ENCODE results near the gene SLC4A9. TPM values are rescaled to one million over a fixed set of nuclear protein-coding genes. Genes with fewer than 3 reads are reported as not detected.

SLC4A9 gene
- total RNA-seq, 2 donors from 2014 or later = 0.79 to 1.4 TPM

- Histone ChIP-seq H3K9me3 (ENCODE audit: control insufficient read depth, low read length) (no peaks in the 10 kb centered on the region), H3K27ac (ENCODE audit: low read depth, low read length) (no peak overlapping the region)
These were observed 31.8 kb upstream of the SLC4A9 start for GRCh38 chr5:140328036-140328764.

GRCh38 chr5:140329739-140330481 is 30.1 kb upstream of the SLC4A9 start:
- no peak overlapping the region for H3K27ac Mint-ChIP-seq
- H3K9me3 Mint-ChIP-seq = no peaks in the 10 kb centered on the region
- H3K4me1 Mint-ChIP-seq = peaks cover 16% of the 10 kb centered on the region
- no peak overlapping the region for H3K9ac ChIP-seq (ENCODE audit: extremely low read depth, low read length, poor library complexity, severe bottlenecking)
- H3K27me3 Mint-ChIP-seq (ENCODE audit: insufficient read depth) = no peaks in the 10 kb centered on the region
- no peaks in the 10 kb centered on the region for H3K27me3 ChIP-seq (ENCODE audit: control insufficient read depth, insufficient read depth, low read length, poor library complexity, severe bottlenecking)
- no peaks in the 10 kb centered on the region for H3K4me1 ChIP-seq (ENCODE audit: control insufficient read depth, insufficient read depth, low read length)
- no peak overlapping the region for H3K4me3 Mint-ChIP-seq
- H3K36me3 ChIP-seq (ENCODE audit: control insufficient read depth, insufficient read depth, low read length) = no peaks in the 10 kb centered on the region
- H3K9me3 ChIP-seq (ENCODE audit: control insufficient read depth, low read length) = no peaks in the 10 kb centered on the region
- peaks cover 5% of the 10 kb centered on the region for H3K36me3 Mint-ChIP-seq (ENCODE audit: low read depth)
- DNase-seq = no peak
- no peak for TF ChIP-seq CTCF (conservative IDR thresholded peaks at IDR 0.05)
- H3K27ac ChIP-seq (ENCODE audit: low read depth, low read length) = no peak overlapping the region
- no peak overlapping the region for H3K4me3 ChIP-seq (ENCODE audit: low read length)
- 89 to 90% methylated on average over 5 of the region's 5 CpGs for WGBS, 2 experiments (ENCODE audit: insufficient coverage in 1 of 2, insufficient read length in 1 of 2)

More at GRCh38 chr5:140328036-140328764, 31.8 kb upstream of the SLC4A9 start:
- Histone ChIP-seq H3K36me3 (ENCODE audit: control insufficient read depth, insufficient read depth, low read length) (no peaks in the 10 kb centered on the region), H3K9ac (ENCODE audit: extremely low read depth, low read length, poor library complexity, severe bottlenecking) (no peak overlapping the region), H3K4me1 (ENCODE audit: control insufficient read depth, insufficient read depth, low read length) (peaks cover 10% of the 10 kb centered on the region), H3K4me3 (ENCODE audit: low read length) (no peak overlapping the region), H3K27me3 (ENCODE audit: control insufficient read depth, insufficient read depth, low read length, poor library complexity, severe bottlenecking) (no peaks in the 10 kb centered on the region)
- Mint-ChIP-seq H3K27me3 (ENCODE audit: insufficient read depth) (no peaks in the 10 kb centered on the region), H3K27ac (peak overlapping the region; percentile 87), H3K4me1 (peaks cover 32% of the 10 kb centered on the region), H3K36me3 (ENCODE audit: low read depth) (no peaks in the 10 kb centered on the region), H3K9me3 (no peaks in the 10 kb centered on the region), H3K4me3 (no peak overlapping the region)
- WGBS, 2 experiments (ENCODE audit: insufficient coverage in 1 of 2, insufficient read length in 1 of 2) = 84 to 86% methylated on average over 6 to 8 of the region's 8 CpGs
- TF ChIP-seq CTCF (conservative IDR thresholded peaks at IDR 0.05) = no peak
- DNase-seq = no peak

GRCh38 chr5:140331638-140332037 is 28.4 kb upstream of the SLC4A9 start:
- Mint-ChIP-seq H3K36me3 (ENCODE audit: low read depth) (peaks cover 5% of the 10 kb centered on the region), H3K27me3 (ENCODE audit: insufficient read depth) (no peaks in the 10 kb centered on the region), H3K27ac (no peak overlapping the region), H3K4me1 (peaks cover 14% of the 10 kb centered on the region), H3K4me3 (no peak overlapping the region), H3K9me3 (no peaks in the 10 kb centered on the region)
- Histone ChIP-seq H3K27ac (ENCODE audit: low read depth, low read length) (no peak overlapping the region), H3K4me3 (ENCODE audit: low read length) (no peak overlapping the region), H3K4me1 (ENCODE audit: control insufficient read depth, insufficient read depth, low read length) (no peaks in the 10 kb centered on the region), H3K9me3 (ENCODE audit: control insufficient read depth, low read length) (no peaks in the 10 kb centered on the region), H3K36me3 (ENCODE audit: control insufficient read depth, insufficient read depth, low read length) (no peaks in the 10 kb centered on the region), H3K9ac (ENCODE audit: extremely low read depth, low read length, poor library complexity, severe bottlenecking) (no peak overlapping the region), H3K27me3 (ENCODE audit: control insufficient read depth, insufficient read depth, low read length, poor library complexity, severe bottlenecking) (no peaks in the 10 kb centered on the region)
- DNase-seq = no peak
- WGBS, 2 experiments (ENCODE audit: insufficient coverage in 1 of 2, insufficient read length in 1 of 2) = 88 to 89% methylated on average over 1 of the region's 1 CpG
- no peak for TF ChIP-seq CTCF (conservative IDR thresholded peaks at IDR 0.05)
